Nucleus accumbens (tissue), 56 donors: ENCODE measurements around the gene SCART1.
"Not testable (repeated sequence)": the region's sequence is repeated elsewhere in the genome, so short reads cannot be mapped to it uniquely, and the experiment has no call there.

ENCODE experiments used
- DNase-seq, 56 donors: peaks; one replicate each; lab custom pipeline; 2025; lab: John Stamatoyannopoulos, UW

Gene SCART1

GRCh38 chr10:133431888-133432613 is 21.7 kb upstream of the SCART1 start:
- not testable (repeated sequence) for DNase-seq

- not testable (repeated sequence) for DNase-seq
Measured at GRCh38 chr10:133432789-133433188, 21.0 kb upstream of the SCART1 start.

GRCh38 chr10:133438711-133439273 is 15.0 kb upstream of the SCART1 start:
- DNase-seq, result no peak

- no peak for DNase-seq
Measured at GRCh38 chr10:133439517-133440461, 14.0 kb upstream of the SCART1 start.

- DNase-seq, result no peak
Measured at GRCh38 chr10:133440633-133441285, 13.0 kb upstream of the SCART1 start.

- DNase-seq, result not testable (repeated sequence)
Measured at GRCh38 chr10:133441356-133441755, 12.4 kb upstream of the SCART1 start.

- no peak for DNase-seq
Measured at GRCh38 chr10:133441780-133442179, 12.0 kb upstream of the SCART1 start.

- DNase-seq, result no peak
Measured at GRCh38 chr10:133442191-133442966, 11.4 kb upstream of the SCART1 start.

- DNase-seq, result no peak
Measured at GRCh38 chr10:133442967-133443924, 10.5 kb upstream of the SCART1 start.

GRCh38 chr10:133444342-133445267 is 9.1 kb upstream of the SCART1 start:
- no peak for DNase-seq

GRCh38 chr10:133445268-133445732 is 8.4 kb upstream of the SCART1 start:
- DNase-seq, result no peak

GRCh38 chr10:133445751-133446708 is 7.7 kb upstream of the SCART1 start:
- DNase-seq, result no peak

- no peak for DNase-seq
Measured at GRCh38 chr10:133446979-133447378, 6.8 kb upstream of the SCART1 start.

- DNase-seq, result no peak
Measured at GRCh38 chr10:133448120-133448519, 5.6 kb upstream of the SCART1 start.

GRCh38 chr10:133451346-133451745 is 2.4 kb upstream of the SCART1 start:
- no peak for DNase-seq

GRCh38 chr10:133452453-133452852 is 1.3 kb upstream of the SCART1 start:
- no peak for DNase-seq
